Esophagus squamous epithelium (tissue), 4 donors: Measurements from ENCODE around the gene ORM1.

Source experiments
- CTCF ChIP-seq, 6 experiments: fragments of 450-650 bp in 4 of 6; fragments of 200-600 bp in 2 of 6; sonication (generic) in 2 of 6; IDR thresholded peaks; one replicate each; pipeline ENCODE4 v1.5.1; 2016 to 2019; ENCODE audit warnings: antibody characterized with exemption in 6 of 6, mild to moderate bottlenecking in 4 of 6, moderate library complexity in 4 of 6
- POLR2A ChIP-seq, 4 donors: fragments of 450-650 bp; IDR thresholded peaks; one replicate each; pipeline ENCODE4 v1.6.1; 2017; ENCODE audit warnings: antibody characterized with exemption in 4 of 4, mild to moderate bottlenecking in 4 of 4, moderate library complexity in 3 of 4

GRCh38 chr9:114273461-114273881 is 49.4 kb upstream of the ORM1 start:
- TF ChIP-seq CTCF (IDR thresholded peaks at IDR 0.05) (no peak), POLR2A (IDR thresholded peaks at IDR 0.05) (no peak)
